GM21367 (cell line): ENCODE results near the gene C1orf226.
"Not testable (repeated sequence)": the region's sequence is repeated elsewhere in the genome, so short reads cannot be mapped to it uniquely, and the experiment has no call there.

Source experiments
- ATAC-seq: cut with Tn5 transposase; IDR thresholded peaks from one replicate; pipeline ENCODE4 v1.9.1; 2021; ENCODE audit not compliant: unreplicated experiment

The C1orf226 gene, protein sequence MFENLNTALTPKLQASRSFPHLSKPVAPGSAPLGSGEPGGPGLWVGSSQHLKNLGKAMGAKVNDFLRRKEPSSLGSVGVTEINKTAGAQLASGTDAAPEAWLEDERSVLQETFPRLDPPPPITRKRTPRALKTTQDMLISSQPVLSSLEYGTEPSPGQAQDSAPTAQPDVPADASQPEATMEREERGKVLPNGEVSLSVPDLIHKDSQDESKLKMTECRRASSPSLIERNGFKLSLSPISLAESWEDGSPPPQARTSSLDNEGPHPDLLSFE

DNA sequence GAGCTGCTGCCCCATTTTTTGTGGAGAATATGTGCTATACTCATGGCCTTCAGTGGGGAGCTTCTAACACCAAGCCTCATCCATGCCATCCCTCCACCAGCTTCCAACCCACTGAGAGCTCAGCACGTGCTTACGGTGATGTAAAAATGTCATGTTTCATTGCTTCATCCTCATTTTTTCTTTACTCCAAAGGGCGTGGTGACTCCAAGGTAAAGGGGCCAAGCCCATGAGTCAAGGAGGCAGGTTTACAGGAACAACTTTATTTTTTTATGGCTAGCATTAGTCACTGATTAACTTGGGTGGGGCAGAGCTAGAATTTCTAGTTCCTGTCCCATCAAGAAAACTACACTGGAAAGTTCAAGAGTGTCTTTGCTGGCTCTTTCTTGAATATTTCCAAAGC lies at the start of gene C1orf226:
Gene C1orf226, plus strand, starts transcription at position 346 of the 400 bp plus-strand sequence. CDS start 174 bp downstream, outside the sequence.
- ATAC-seq = no peak

DNA sequence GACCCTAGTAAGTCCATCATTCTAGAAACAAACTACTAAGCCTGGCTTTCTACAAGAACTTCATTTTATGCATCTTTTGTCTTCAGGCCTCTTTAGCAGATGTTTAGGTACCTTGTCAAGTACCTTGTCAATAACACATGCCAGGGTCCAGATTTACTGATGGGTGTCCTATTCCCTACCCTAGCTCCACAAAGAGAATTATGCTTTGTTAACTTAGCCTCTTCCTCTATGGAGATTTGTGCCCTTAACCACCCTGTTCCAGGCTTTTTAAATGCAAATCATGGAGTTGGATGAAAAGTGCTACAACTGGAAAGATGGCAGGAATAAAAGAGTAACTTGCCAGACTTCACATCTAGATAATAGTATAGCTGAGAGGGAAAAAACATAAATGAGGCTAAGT lies 47.5 kb upstream of the C1orf226 start:
- no peak for ATAC-seq

DNA sequence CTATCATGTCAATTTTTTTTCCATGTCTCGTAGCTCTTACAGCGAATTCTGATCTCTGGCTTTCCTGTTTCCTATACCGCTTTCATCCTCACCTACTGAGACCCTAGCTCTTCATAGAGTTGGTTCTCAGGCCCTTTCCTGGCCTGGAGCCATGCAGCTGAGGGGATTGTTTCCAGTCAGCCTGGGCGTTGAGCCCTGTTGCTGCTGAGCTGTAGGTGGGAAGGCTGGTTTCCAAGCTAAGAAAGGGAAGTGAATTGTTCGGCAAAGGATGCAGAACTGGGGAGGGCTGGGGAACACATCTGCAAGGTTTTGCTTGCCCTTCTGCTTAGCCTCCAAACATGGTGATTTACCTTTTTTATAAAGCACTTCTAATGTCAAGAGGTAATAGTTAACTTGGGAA lies 46.4 kb upstream of the C1orf226 start:
- no peak for ATAC-seq

DNA sequence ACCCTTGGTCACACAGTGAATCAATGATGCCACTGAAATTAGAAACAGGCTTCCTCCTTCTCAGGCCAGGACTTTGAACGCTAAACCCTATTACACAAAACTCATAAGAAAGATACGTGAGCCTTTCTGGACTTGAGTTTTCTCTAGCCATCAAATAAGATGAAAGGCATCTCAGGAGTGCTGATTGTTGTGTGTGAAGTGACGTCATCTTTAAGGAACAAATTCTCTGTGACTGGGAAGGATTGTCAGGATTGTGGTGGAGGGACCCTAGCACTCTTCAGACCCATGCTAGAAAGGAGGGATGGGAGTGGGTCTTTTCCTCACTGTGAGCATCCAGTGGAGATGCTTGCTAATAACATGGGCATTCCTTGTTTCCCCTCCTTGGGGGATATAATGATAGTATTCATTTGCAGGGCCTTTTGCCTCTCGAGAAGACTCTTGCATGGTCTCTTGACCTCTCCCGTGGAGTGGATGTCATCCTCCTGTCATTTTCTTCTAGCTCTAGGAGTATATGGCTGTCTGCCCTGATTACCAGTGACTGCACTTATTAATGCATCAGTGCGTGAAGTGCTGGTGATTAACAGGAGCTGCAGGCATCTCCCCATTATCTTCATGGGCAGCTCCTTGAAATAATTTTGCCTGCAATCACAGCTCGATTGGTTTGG lies 44.8 kb upstream of the C1orf226 start:
- ATAC-seq = no peak

DNA sequence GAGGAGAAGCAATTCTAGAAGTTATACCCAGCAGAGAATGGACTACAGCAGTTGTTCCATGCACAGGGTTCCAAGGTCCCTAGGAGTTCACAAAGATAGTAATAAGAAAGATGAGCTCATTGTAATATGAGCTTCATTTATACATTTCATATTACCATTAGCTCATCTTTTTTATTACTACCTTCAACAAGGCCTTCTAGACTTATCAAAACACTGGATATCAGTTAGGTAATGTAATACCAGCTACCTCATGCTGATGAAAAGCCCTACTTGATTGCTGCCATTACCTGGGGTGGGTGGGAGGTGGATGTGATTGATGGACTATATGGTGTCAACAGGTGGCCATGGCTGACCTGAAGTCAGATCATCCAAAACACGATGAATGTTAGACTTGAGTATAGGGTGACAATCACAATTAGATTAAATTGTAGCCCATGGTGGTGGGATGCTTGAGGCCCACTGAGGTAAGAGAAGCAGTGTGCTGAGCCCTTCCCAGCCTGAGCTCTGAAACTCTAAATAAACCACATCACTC lies 39.0 kb upstream of the C1orf226 start:
- no peak for ATAC-seq

DNA sequence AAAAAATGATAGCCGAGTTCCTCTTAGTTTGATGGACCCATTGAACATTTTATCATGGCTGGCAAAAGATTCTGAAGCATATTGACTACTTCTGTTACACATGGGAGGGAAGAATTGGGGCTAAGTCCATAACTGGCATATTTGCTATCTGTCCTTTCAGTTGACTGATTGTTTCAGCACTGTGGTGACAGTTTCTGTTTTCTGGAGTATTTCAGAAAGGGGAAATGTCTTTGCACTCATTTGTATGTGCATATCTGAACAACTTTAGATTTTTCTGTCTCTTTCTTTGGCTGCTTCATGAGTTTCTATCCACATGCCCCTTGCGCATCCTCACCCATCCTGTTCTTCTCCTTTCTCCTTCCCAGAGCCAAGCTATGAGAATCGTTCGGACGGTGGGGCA lies 38.1 kb upstream of the C1orf226 start:
- no peak for ATAC-seq

DNA sequence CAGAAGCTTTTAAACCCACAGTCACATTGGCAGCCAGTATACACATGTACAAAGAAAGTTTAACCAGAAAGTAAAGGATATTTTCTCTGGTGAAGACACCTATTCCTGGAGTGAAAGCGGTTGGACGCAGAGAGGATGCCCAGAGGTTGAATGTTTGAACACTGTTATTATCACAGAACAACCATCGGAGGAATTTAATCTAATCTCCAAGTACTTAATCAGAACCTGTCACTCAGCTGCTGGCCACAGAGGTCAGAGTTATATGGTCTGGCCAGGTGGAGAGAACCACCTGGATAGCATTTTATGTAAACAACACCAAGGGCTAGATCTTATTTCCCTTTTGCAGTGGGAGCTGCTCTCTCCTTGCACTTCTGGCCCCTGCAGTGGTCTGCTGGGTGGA lies 34.2 kb upstream of the C1orf226 start:
- ATAC-seq = no peak

DNA sequence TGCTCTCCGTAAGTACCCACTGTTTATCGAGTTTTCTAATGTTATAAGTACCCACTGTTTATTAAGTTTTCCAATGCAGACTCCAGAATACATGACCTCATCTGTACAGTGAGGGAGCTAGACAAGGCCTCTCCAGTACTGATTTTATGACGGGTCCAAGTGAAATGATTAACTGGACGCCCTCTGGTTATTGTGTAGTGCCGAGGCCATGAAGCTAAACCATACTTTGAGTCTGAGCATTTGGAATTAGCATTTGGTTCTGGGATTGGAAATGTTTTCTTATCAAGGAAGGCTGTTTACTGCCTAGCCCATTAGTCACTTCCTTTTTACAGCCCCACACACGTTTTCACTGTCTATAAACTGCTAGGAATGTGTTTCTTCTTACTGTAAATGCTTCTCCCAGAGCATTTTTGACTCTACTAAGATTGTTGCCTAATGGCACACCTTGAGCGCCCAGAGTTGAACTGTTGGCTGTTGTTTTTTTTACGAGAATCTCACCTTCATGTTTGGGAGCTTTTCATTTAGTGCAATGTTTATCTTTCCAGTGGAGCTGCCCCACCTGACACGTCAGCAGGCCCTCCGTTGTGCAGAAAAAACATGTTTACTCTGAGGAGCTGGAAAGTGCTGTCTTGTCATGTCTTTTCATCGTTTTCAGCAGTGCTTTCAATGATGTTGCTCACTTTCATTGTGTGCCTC lies 31.7 kb upstream of the C1orf226 start:
- no peak for ATAC-seq

DNA sequence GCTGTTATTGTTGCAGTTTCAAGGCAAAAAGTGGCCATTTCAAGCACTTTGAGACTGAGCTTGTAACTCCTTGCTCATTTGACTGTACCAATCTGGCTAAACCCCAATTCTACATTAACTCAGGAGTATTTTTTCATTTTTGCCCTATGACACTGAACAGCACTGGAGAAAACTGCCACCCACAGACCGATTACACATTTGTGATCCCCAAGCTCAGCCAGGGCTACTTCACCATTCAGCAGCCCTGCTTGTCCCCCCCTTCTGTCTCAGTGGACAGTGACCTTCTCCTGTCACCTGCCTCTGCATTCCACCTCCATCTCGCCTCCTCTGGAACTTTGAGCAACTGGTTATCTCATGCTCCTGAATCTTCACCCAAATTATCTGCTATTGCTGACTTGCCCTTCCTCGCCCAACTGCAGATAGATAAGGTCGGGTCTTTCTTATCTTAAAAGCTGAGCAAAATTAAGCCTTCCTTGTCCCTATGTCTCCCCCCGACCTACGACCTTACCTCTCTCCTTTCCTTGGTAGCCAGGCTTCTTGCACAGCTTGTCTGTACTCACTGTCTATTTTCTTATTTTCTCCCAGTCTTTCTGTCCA lies 30.2 kb upstream of the C1orf226 start:
- no peak for ATAC-seq

DNA sequence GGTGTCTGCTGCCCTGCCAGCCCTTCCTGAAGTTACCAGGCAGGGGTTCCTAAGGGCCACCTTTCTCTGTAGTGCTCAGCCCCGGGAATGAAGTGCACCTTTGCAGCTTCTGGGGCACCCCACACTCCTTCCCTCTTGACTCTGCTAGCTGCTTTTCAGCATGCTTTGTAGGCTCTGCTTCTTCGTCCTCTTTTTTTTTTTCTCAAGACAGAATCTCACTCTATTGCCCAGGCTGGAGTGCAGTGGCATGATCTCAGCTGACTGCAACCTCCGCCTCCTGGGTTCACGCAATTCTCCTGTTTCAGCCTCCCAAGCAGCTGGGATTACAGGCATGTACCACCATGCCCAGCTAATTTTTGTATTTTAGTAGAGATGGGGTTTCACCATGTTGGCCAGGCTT lies 29.7 kb upstream of the C1orf226 start:
- ATAC-seq = not testable (repeated sequence)

DNA sequence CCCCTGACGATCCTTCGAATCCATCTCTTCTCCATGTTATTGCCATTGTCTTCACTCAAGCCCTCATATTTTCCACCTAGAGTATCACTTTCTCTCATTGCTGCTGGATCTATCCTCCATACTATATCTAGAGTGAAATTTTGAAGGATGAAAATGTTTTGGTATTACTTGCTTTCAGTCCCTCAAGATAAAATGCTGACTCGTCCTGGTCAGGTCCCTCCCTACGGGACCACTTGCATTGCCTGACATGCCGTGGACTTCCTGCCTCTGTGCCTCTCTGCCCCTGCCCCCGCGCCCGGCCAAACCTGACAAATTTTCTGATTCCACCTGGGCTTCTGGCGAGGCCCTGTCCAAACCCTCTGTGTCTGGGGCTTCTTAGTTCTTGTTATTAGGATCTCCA lies 28.4 kb upstream of the C1orf226 start:
- ATAC-seq = no peak

DNA sequence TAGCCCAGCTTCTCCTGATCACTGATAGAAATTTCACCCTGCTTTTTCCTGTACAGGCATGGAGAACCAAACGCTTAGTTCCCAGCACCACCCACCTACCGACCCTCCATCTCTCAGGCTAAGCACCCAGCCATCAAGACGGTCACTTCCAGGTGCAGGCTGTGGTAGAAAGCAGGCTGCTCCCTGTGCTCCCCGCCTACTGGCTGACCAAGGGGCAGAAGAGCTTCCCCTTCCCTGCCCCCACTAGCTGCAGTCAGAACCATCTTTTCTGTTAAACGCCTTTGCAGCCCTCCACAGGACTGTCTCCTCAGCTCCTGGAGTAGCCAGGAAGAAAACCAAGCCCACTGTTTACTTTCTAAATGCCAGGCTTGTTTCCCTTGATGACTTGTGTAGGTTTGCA lies 27.8 kb upstream of the C1orf226 start:
- ATAC-seq = no peak

DNA sequence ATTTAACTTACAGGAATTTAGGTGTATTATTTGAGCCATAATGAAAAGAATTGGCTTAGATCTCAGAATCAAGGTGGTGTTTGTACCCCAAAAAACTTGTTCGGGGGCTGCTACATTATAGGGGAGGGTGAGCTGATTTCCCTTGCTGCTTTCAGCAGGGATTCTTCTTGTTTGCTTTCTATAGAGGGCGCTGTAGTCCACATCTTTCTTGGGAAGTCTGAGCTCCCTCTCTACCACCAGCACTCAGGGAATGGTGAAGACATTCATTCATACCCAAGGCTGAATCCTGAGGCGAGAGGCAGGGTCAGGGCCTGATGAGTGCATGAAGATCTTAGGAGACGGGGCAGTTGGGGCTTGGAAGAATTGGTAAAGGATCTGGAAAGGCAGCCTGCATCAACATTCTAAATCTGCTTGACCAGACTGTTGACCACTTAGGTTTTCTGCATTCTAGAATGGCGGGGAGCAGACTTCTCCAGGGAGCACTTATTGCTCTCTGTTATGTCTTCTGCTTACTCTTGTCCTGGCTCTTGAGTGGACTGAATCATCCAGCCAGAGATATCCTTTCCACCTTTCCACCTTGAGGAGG lies 23.8 kb upstream of the C1orf226 start:
- no peak for ATAC-seq

DNA sequence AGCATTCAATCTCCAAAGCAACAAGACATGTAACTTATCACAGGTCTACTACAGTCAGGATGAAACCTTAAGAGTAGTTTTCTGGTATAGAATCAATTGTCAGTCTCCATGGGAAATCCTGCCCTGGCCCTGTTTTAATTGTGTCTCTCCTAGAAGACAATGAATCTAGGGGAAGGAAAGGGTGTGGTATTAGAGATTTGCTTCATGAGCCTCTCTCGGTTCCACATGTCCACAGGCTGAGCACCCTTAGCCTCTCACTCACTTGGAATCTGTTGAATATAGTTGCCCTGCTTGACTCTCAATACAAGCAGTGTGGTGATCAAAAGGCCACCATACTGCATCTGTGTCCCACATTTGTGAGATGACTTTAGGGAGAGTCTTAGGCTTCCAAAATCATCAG lies 22.6 kb upstream of the C1orf226 start:
- ATAC-seq = no peak

DNA sequence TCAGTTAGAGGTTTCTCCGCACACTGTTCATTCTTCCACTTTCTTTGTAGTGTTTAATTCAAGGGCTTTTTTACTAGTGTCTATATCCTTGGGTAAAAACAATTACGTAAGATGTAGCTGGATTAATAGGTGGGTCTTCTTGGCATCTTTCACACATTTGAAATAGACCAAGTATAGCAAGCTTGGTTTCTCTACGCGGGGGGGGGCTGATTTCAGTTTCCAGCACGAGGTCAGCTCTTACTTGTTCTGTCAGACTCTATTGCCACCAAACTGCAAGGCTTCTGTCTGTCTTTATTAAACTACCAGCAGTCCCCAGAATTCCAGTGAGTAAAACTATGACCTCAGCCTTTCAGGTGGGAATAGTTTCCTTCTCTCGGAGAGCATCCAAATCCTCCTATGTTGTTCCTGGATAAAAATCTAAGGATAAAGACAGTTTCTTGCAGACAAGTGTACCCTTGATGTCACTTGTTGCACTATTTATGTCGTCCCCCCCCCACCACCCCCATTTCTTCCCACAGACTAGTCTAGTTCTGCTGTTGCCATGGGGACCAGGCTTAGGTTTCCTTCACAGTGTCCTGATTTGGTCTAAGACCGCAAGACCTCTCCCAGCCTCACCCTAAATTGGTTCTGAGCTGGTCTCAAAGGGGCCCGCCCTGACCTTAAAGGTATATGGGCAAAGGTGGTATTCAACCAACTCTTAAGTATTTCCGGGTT lies 21.8 kb upstream of the C1orf226 start:
- ATAC-seq = no peak

DNA sequence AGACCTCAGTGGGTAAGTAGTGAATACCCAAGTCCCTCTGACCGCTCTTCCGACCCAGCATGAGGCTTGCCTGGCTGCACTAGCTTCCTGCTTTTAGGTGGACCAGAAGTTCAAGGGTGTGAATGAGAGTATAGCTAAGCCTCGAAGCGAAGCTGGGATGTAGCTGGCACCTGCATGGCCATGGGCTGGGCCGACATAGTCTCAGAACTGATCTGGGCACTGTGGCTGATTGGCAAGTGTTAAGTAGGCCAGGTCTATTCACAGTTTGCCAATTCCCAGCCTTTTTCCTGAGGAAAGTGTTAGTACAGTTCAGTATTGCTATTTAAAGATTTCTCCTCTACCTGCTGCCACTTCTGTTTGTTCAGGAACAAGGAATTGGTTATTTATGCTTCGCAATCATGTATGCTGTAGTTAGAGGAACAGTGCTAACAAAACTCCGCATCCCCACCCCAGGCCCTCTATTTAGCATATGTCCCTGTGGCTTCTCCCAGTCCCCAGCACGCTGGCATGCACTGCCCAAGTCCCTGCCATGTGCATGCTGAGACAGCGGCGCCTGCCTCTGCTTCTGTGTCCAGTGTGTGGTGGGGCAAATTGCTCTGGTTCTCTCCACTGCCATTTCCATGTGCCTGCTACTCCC lies 21.2 kb upstream of the C1orf226 start:
- ATAC-seq = no peak

DNA sequence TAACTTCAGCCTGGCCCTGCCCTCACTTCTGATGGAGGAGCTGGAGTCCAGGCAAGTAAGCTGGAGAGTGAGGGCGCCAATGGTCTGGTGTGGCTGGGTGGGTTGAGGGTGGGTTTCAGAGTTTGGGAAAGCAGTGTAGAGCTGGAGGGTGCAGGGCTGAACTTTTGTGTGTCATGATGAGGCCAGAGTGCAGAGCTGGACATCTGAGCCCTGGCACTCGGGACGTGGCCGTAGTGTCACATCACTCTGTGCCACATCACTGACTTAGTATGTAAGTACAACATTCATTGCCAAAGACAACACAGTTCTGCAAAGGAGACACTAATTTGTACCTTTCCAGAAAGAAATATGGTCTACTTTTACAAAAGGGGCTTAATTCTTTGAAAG lies 20.7 kb upstream of the C1orf226 start:
- ATAC-seq = no peak

DNA sequence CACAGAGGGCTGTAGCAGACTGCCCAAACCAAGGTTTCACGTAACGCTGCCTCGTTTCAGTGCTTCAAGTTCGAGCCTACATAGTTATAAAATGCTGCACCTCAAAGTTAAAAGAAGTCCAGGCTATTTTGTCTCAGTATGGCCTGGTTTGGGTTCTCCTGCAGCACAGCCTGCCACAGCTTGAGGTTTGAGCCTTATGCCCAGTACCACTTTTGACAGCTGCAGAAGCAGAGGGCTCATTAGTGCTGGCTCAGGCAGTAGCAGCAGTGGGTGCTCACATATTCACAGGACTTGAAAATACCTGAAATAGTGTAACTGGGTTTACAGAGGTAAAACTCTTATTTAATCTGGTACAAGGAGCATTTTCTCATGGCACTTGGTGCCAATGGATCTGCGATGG lies 20.2 kb upstream of the C1orf226 start:
- ATAC-seq = no peak

DNA sequence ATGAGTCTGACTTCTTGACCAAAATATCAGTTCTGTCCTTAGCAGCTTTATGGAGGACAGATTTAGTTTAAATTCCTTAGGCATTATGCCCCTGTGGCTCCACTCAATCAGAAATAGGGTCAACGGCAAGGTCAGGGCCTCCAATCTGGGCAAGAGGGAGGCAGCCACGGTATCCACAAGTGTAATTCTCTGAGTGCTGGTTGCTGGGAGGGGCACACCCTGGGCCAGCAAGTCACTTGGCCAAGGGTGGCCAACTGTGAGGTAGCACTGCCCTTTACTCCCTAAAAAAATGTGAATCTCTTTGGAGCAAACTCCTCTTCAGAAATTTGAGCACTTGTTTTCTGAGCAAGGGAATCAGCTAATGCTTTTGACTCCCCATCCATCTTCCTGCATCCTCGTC lies 17.7 kb upstream of the C1orf226 start:
- no peak for ATAC-seq

DNA sequence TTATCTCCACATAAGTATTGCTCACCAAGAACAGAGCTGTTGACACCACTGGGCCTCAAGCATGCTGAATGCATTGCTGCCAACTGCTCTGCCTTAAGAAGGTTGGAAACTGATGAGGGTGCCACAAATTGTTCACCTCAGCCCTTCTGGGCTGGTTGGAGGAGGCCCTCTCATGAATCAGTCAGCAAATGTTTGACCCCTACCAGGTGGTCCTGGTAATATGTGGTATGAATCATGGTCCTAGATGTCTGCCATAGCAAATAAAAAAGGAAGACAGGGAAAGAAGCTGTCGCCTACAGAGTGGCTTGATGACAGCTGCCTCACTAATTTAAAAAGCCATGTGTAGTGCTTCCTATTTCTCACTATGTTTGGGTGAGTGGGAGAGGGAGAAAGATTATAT lies 17.0 kb upstream of the C1orf226 start:
- no peak for ATAC-seq
